Right ventricle myocardium inferior (tissue), 1 donor: ENCODE measurements around the gene SNTG2. TPM values are rescaled to one million over a fixed set of nuclear protein-coding genes. Genes with fewer than 3 reads are reported as not detected.

Experiments used
- ATAC-seq: fragments of 200-7000 bp; cut with Tn5 transposase; one replicate; pipeline ENCODE4 v1.9.1; 2020; ENCODE audit warnings: mild to moderate bottlenecking, moderate library complexity
- DNase-seq: peaks from one replicate; pipeline ENCODE4 v3.0.0; 2021; ENCODE audit errors: missing footprints
- intact Hi-C: fragments of 100-400 bp; cut with DNase I; formaldehyde crosslinking; loops from one replicate; pipeline ENCODE4 v1.11.0; 2022
- total RNA-seq: library from RNA; stranded (reverse); fragmentation: NEBNext Ultra II Directional; extraction: Animal tissue kit (Norgen Biotek cat#: 25700); gene quantifications from one replicate; pipeline ENCODE4 v1.2.1, GENCODE V29; 2021
- donor health status: DM: no; HTN: yes; CAD: no; lungs with severe emphysema.

SNTG2 gene
- total RNA-seq, 1 donor from 2014 or later = 2.4 TPM

- ATAC-seq = no peak
- intact Hi-C loops = no loop called here
- DNase-seq = no peak
Observed at GRCh38 chr2:1152375-1152774, 201.7 kb downstream of the SNTG2 start.

- intact Hi-C loops = no loop called here
- DNase-seq (peak; percentile 78), ATAC-seq (no peak)
Observed at GRCh38 chr2:1153920-1154319, 203.3 kb downstream of the SNTG2 start.

GRCh38 chr2:1154710-1155594, 204.3 kb downstream of the SNTG2 start:
- DNase-seq (no peak), ATAC-seq (no peak)
- intact Hi-C loops = no loop called here

GRCh38 chr2:1156059-1156458, 205.4 kb downstream of the SNTG2 start:
- no peak for ATAC-seq
- intact Hi-C loops = no loop called here
- no peak for DNase-seq

GRCh38 chr2:1156531-1156930, 205.9 kb downstream of the SNTG2 start:
- no peak for ATAC-seq
- DNase-seq = no peak
- intact Hi-C loops = no loop called here

GRCh38 chr2:1157107-1157506, 206.5 kb downstream of the SNTG2 start:
- ATAC-seq (no peak), DNase-seq (peak; percentile 69)
- intact Hi-C loops = no loop called here

GRCh38 chr2:1159013-1159412, 208.4 kb downstream of the SNTG2 start:
- ATAC-seq = no peak
- intact Hi-C loops = no loop called here
- DNase-seq = no peak

- DNase-seq = no peak
- no peak for ATAC-seq
- intact Hi-C loops = no loop called here
Observed at GRCh38 chr2:1162246-1162645, 211.6 kb downstream of the SNTG2 start.

- intact Hi-C loops = no loop called here
- ATAC-seq (no peak), DNase-seq (no peak)
Observed at GRCh38 chr2:1162768-1163584, 212.3 kb downstream of the SNTG2 start.

- DNase-seq (no peak), ATAC-seq (no peak)
Observed at GRCh38 chr2:1166976-1167375, 216.3 kb downstream of the SNTG2 start.

GRCh38 chr2:1168846-1169245, 218.2 kb downstream of the SNTG2 start:
- no peak for DNase-seq

More at GRCh38 chr2:1166976-1167375, 216.3 kb downstream of the SNTG2 start:
- intact Hi-C loops = no loop called here

GRCh38 chr2:1169291-1169949, 218.8 kb downstream of the SNTG2 start:
- no peak for DNase-seq
- intact Hi-C loops = no loop called here
- ATAC-seq = no peak

More at GRCh38 chr2:1168846-1169245, 218.2 kb downstream of the SNTG2 start:
- intact Hi-C loops = no loop called here
- ATAC-seq = no peak

- no peak for ATAC-seq
- no peak for DNase-seq
- intact Hi-C loops = no loop called here
Observed at GRCh38 chr2:1170241-1170640, 219.6 kb downstream of the SNTG2 start.

- intact Hi-C loops = no loop called here
- no peak for DNase-seq
- ATAC-seq = no peak
Observed at GRCh38 chr2:1170711-1171110, 220.1 kb downstream of the SNTG2 start.

GRCh38 chr2:1173528-1173927, 222.9 kb downstream of the SNTG2 start:
- intact Hi-C loops = no loop called here
- ATAC-seq (no peak), DNase-seq (no peak)

- no peak for DNase-seq
- no peak for ATAC-seq
- intact Hi-C loops = no loop called here
Observed at GRCh38 chr2:1181893-1182292, 231.2 kb downstream of the SNTG2 start.

GRCh38 chr2:1183300-1183699, 232.7 kb downstream of the SNTG2 start:
- DNase-seq = no peak
- no peak for ATAC-seq
- intact Hi-C loops = no loop called here

GRCh38 chr2:1186421-1186820, 235.8 kb downstream of the SNTG2 start:
- intact Hi-C loops = no loop called here
- no peak for DNase-seq

GRCh38 chr2:1187189-1187588, 236.5 kb downstream of the SNTG2 start:
- ATAC-seq = no peak
- DNase-seq = no peak
- intact Hi-C loops = no loop called here

More at GRCh38 chr2:1186421-1186820, 235.8 kb downstream of the SNTG2 start:
- ATAC-seq = no peak
